SK-N-SH (cell line): ENCODE measurements around the gene MDK. TPM values are rescaled to one million over a fixed set of nuclear protein-coding genes. Genes with fewer than 3 reads are reported as not detected.

Experiments used
- CTCF ChIA-PET: fragments of 300-600, 350-600 bp; formaldehyde crosslinking; extraction: SDS; loops from one replicate; lab custom pipeline; 2021; lab: Yijun Ruan, JAX
- POLR2A ChIA-PET: fragments of 350-600 bp; sonication (Branson Sonifier 250); formaldehyde crosslinking; extraction: SDS; loops from one replicate; lab custom pipeline; 2020; ENCODE audit warnings: antibody characterized with exemption, inconsistent platforms; lab: Yijun Ruan, JAX
- DNase-seq: peaks from one replicate; pipeline ENCODE4 v3.0.0; 2012
- H2AFZ ChIP-seq: fragments of 200-600 bp; sonication (generic); 2 replicates; pipeline ENCODE4 v1.8.1; 2016; ENCODE audit warnings: antibody characterized with exemption, mild to moderate bottlenecking, low read depth
- H3F3A ChIP-seq: fragments of 200-600 bp; sonication (generic); replicated peaks from 2 replicates; pipeline ENCODE3; 2016; ENCODE audit warnings: antibody characterized with exemption, mild to moderate bottlenecking; ENCODE audit not compliant: insufficient read depth
- H3K27ac ChIP-seq, 2 experiments: fragments of 200-500 bp in 1 of 2; fragments of 200-600 bp in 1 of 2; sonication (Bioruptor generic) in 1 of 2; sonication (generic), shearing (Covaris generic) in 1 of 2; 2 replicates each; pipeline versions ENCODE4 v1.5.1 to v1.6.1; 2014 to 2016; ENCODE audit warnings: low read depth in 2 of 2, inconsistent platforms in 1 of 2, low read length in 1 of 2, mild to moderate bottlenecking in 1 of 2, mixed read lengths in 1 of 2
- H3K27me3 ChIP-seq: fragments of 200-600 bp; sonication (generic), shearing (Covaris generic); 2 replicates; pipeline ENCODE4 v1.6.1; 2016; ENCODE audit warnings: mixed run types; ENCODE audit not compliant: insufficient read depth
- H3K36me3 ChIP-seq, 2 experiments: fragments of 200-500 bp in 1 of 2; fragments of 200-600 bp in 1 of 2; sonication (Bioruptor generic) in 1 of 2; sonication (generic) in 1 of 2; replicated peaks in 1 of 2; 2 replicates each; pipeline versions ENCODE3 to v1.5.1; 2014 to 2016; ENCODE audit warnings: low read length in 1 of 2, mild to moderate bottlenecking in 1 of 2; ENCODE audit not compliant: insufficient read depth in 2 of 2, control insufficient read depth in 1 of 2
- H3K4me1 ChIP-seq, 2 experiments: fragments of 200-500 bp in 1 of 2; fragments of 200-600 bp in 1 of 2; sonication (Bioruptor generic) in 1 of 2; sonication (generic), shearing (Covaris generic) in 1 of 2; 2 replicates each; pipeline versions ENCODE4 v1.5.1 to v1.6.1; 2014 to 2016; ENCODE audit warnings: low read depth in 1 of 2, low read length in 1 of 2, mixed run types in 1 of 2; ENCODE audit not compliant: insufficient read depth in 2 of 2, control insufficient read depth in 1 of 2
- H3K4me2 ChIP-seq: fragments of 200-600 bp; sonication (generic), shearing (Covaris generic); 2 replicates; pipeline ENCODE4 v1.6.1; 2017; ENCODE audit warnings: mixed run types
- H3K4me3 ChIP-seq, 2 experiments: fragments of 200-500 bp in 1 of 2; fragments of 200-600 bp in 1 of 2; sonication (Bioruptor generic) in 1 of 2; sonication (generic), shearing (Covaris generic) in 1 of 2; 2 replicates each; pipeline versions ENCODE4 v1.5.1 to v1.8.1; 2014 to 2016; ENCODE audit warnings: low read depth in 2 of 2, inconsistent platforms in 1 of 2, low read length in 1 of 2, mild to moderate bottlenecking in 1 of 2, mixed read lengths in 1 of 2, moderate library complexity in 1 of 2
- H3K79me2 ChIP-seq: fragments of 200-600 bp; sonication (generic); 2 replicates; pipeline ENCODE4 v1.8.1; 2017; ENCODE audit warnings: mild to moderate bottlenecking; ENCODE audit not compliant: insufficient read depth
- H3K9ac ChIP-seq: fragments of 200-600 bp; sonication (generic); 2 replicates; pipeline ENCODE4 v1.6.1; 2017; ENCODE audit warnings: mixed run types
- H3K9me2 ChIP-seq: fragments of 200-600 bp; sonication (generic); 2 replicates; pipeline ENCODE4 v1.6.1; 2017; ENCODE audit warnings: mixed run types
- H3K9me3 ChIP-seq: fragments of 200-600 bp; sonication (generic); 2 replicates; pipeline ENCODE4 v1.6.1; 2017; ENCODE audit warnings: mixed run types, mild to moderate bottlenecking, moderate library complexity
- H4K20me1 ChIP-seq: fragments of 200-600 bp; sonication (generic); 2 replicates; pipeline ENCODE4 v1.6.1; 2017; ENCODE audit warnings: mild to moderate bottlenecking, mixed run types; ENCODE audit not compliant: insufficient read depth
- EP300 ChIP-seq, 2 experiments: IDR thresholded peaks; 2 replicates each; pipeline versions ENCODE4 v1.4.0 to v1.6.1; 2012; ENCODE audit warnings: borderline replicate concordance in 1 of 2, low read depth in 1 of 2, low read length in 1 of 2
- EZH2phosphoT487 ChIP-seq: fragments of 200-600 bp; sonication (generic); IDR thresholded peaks from 2 replicates; pipeline ENCODE4 v1.6.1; 2017; ENCODE audit warnings: low read depth, mixed run types, mild to moderate bottlenecking, antibody characterized with exemption, moderate library complexity, borderline replicate concordance
- FOXM1 ChIP-seq: IDR thresholded peaks from 2 replicates; pipeline ENCODE4 v1.4.0; 2012; ENCODE audit warnings: low read depth, mild to moderate bottlenecking
- GATA2 ChIP-seq: sonication (generic); formaldehyde crosslinking; IDR thresholded peaks from 2 replicates; pipeline ENCODE4 v1.5.0; 2020; ENCODE audit warnings: mild to moderate bottlenecking, missing genetic modification reagents
- JUND ChIP-seq: IDR thresholded peaks from 2 replicates; pipeline ENCODE4 v1.4.0; 2012
- MXI1 ChIP-seq: IDR thresholded peaks from 2 replicates; pipeline ENCODE4 v1.6.1; 2012; ENCODE audit warnings: mild to moderate bottlenecking, low read depth, low read length, improper control_type of control experiment
- NFIC ChIP-seq: IDR thresholded peaks from 2 replicates; pipeline ENCODE4 v1.4.0; 2012; ENCODE audit warnings: borderline replicate concordance
- RAD21 ChIP-seq: IDR thresholded peaks from 2 replicates; pipeline ENCODE4 v1.6.1; 2012; ENCODE audit warnings: mild to moderate bottlenecking, low read length
- RCOR1 ChIP-seq: fragments of 150-350 bp; IDR thresholded peaks from 2 replicates; pipeline ENCODE4 v1.6.1; 2017; ENCODE audit warnings: antibody characterized with exemption, low read length
- RFX5 ChIP-seq: IDR thresholded peaks from 2 replicates; pipeline ENCODE4 v1.6.1; 2012; ENCODE audit warnings: mild to moderate bottlenecking, improper control_type of control experiment, low read length
- RXRA ChIP-seq: IDR thresholded peaks from 2 replicates; pipeline ENCODE4 v1.4.0; 2012; ENCODE audit warnings: low read depth, mild to moderate bottlenecking, borderline replicate concordance
- SIN3A ChIP-seq: IDR thresholded peaks from 2 replicates; pipeline ENCODE4 v1.6.1; 2012; ENCODE audit warnings: low read depth, mild to moderate bottlenecking, low read length, moderate library complexity, borderline replicate concordance
- TCF12 ChIP-seq: IDR thresholded peaks from 2 replicates; pipeline ENCODE4 v1.4.0; 2012
- YY1 ChIP-seq: IDR thresholded peaks from 2 replicates; pipeline ENCODE4 v1.4.0; 2012; ENCODE audit warnings: low read depth, mild to moderate bottlenecking
- WGBS: methylation state at CpG from one replicate; pipeline ENCODE4 v1.1.6; 2017; ENCODE audit warnings: low lambda C conversion rate; 5-methylcytosine and 5-hydroxymethylcytosine counted together
- polyA plus RNA-seq, 3 experiments: library from polyadenylated mRNA; depleted of rRNA; stranded (reverse); fragments of >200 nt; gene quantifications; 2 replicates each; pipeline ENCODE4 v1.2.3, GENCODE V29; 2012
- TF ChIP-seq, protein P1 (sequence below): IDR thresholded peaks from 2 replicates; pipeline ENCODE4 v1.4.0; 2012; ENCODE audit warnings: low read depth, borderline replicate concordance
- TF ChIP-seq, protein P2 (sequence below): fragments of 150-350 bp; IDR thresholded peaks from 2 replicates; pipeline ENCODE4 v1.6.1; 2016; ENCODE audit warnings: mild to moderate bottlenecking, low read depth, low read length
- TF ChIP-seq, protein P3 (sequence below): fragments of 200-600 bp; sonication (generic); IDR thresholded peaks from 2 replicates; pipeline ENCODE4 v1.6.1; 2017; ENCODE audit warnings: antibody characterized with exemption, mild to moderate bottlenecking, moderate library complexity
- TF ChIP-seq, protein P4 (sequence below): fragments of 150-350 bp; IDR thresholded peaks from 2 replicates; pipeline ENCODE4 v1.6.1; 2017; ENCODE audit warnings: antibody characterized with exemption, low read length, low read depth, borderline replicate concordance
- TF ChIP-seq, protein P5 (sequence below): IDR thresholded peaks from 2 replicates; pipeline ENCODE4 v1.4.0; 2012; ENCODE audit warnings: low read depth, borderline replicate concordance

Gene MDK
- polyA plus RNA-seq, 1 of the 3 experiments (the other 2 are of a cell fraction) = 2,395 TPM

DNA sequence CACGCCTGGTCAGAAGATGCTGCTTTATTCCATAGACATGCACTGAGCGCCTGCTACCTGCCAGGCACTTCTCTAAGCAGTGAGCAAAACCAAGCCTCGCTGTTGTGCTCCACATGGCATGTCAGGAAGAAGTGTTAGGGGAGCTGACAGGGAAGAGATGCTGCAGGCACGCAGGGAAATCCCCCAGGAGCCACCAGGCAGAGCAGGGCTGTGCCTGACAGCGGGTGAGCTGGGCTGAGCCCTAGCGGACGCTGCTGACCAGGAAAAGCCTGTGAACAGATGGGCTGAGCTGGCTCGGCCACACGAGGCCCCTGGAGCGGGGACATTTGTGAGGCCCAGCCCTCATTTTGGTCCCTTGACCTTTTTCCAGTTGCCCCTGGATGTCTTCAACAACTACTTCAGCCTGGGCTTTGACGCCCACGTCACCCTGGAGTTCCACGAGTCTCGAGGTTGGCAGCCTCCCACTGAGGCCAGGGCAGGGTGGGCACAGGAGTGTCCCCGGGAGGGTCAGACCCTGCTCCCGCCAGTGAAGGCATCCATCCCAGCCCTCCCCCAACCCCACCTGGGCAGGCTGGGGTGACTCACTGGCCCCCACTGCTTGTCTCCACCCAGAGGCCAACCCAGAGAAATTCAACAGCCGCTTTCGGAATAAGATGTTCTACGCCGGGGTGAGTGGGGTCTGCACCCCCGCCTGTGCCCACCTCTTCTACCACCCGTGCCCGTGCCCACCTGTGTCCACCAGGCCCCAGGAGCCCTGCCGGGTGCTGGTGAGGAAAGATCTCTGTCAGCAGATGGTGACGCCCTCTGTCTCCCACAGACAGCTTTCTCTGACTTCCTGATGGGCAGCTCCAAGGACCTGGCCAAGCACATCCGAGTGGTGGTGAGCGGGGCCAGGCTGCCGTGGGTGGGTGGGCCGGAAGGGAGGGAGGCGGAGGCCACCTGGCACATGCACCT lies 7.4 kb upstream of the MDK start:
- Histone ChIP-seq H3F3A (peaks cover 5% of the 10 kb centered on the region), H4K20me1 (no peaks in the 10 kb centered on the region), H3K27ac (no peak overlapping the region), H3K4me3 (no peak overlapping the region), H3K79me2 (no peaks in the 10 kb centered on the region), H3K4me1 (peaks cover 0 to 4% of the 10 kb centered on the region in 2 experiments; a peak in 1 of 4 replicates), H3K9me2 (no peaks in the 10 kb centered on the region), H3K27me3 (no peaks in the 10 kb centered on the region), H3K9me3 (no peaks in the 10 kb centered on the region), H2AFZ (no peak overlapping the region), H3K36me3 (peaks cover 5 to 23% of the 10 kb centered on the region in 2 experiments), H3K4me2 (no peak overlapping the region), H3K9ac (no peak overlapping the region)
- TF ChIP-seq EP300 (IDR thresholded peaks at IDR 0.05; ENCODE audit: borderline replicate concordance in 1 of 2, low read depth in 1 of 2, low read length in 1 of 2) = no peak
- ChIA-PET CTCF (interaction anchor here (1.0 kb wide), 1 partner anchor 18 kb away, joined by 3 read pairs; no protein-coding TSS in a partner anchor), POLR2A (no interaction called here)
- no peak for DNase-seq
- WGBS = 90% methylated on average over 23 of the region's 30 CpGs

DNA sequence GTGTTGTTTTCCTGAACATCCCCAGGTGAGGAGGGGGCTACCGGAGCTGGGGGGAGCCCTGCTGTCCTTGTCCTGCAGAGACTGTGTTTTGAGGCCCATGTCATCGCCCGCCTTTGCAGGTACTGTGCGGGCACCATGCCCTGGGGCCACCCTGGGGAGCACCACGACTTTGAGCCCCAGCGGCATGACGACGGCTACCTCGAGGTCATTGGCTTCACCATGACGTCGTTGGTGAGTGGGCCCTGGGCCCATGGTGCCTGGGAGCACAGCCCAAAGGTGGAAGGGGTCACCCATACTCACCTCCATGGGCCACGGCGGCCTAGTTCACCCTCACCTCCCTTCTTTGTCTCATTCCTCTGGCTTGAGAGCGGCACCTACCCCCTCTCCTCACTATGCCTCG lies 6.7 kb upstream of the MDK start:
- no peak for TF ChIP-seq EP300 (IDR thresholded peaks at IDR 0.05; ENCODE audit: borderline replicate concordance in 1 of 2, low read depth in 1 of 2, low read length in 1 of 2)
- no peak for TF ChIP-seq RCOR1
- TF ChIP-seq FOXM1 = no peak
- TF ChIP-seq RFX5 = no peak
- TF ChIP-seq, protein P1, sequence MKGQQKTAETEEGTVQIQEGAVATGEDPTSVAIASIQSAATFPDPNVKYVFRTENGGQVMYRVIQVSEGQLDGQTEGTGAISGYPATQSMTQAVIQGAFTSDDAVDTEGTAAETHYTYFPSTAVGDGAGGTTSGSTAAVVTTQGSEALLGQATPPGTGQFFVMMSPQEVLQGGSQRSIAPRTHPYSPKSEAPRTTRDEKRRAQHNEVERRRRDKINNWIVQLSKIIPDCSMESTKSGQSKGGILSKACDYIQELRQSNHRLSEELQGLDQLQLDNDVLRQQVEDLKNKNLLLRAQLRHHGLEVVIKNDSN = no peak
- TF ChIP-seq EZH2phosphoT487 = no peak
- TF ChIP-seq TCF12 = no peak
- TF ChIP-seq, protein P2, sequence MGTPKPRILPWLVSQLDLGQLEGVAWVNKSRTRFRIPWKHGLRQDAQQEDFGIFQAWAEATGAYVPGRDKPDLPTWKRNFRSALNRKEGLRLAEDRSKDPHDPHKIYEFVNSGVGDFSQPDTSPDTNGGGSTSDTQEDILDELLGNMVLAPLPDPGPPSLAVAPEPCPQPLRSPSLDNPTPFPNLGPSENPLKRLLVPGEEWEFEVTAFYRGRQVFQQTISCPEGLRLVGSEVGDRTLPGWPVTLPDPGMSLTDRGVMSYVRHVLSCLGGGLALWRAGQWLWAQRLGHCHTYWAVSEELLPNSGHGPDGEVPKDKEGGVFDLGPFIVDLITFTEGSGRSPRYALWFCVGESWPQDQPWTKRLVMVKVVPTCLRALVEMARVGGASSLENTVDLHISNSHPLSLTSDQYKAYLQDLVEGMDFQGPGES = no peak
- no peak for TF ChIP-seq MXI1
- no peak for TF ChIP-seq RAD21
- TF ChIP-seq YY1 = no peak
- no peak for TF ChIP-seq NFIC
- no peak for TF ChIP-seq SIN3A
- no peak for TF ChIP-seq JUND
- TF ChIP-seq GATA2 (CRISPR knock-in tag) = no peak
- TF ChIP-seq RXRA = no peak
- TF ChIP-seq, protein P3, sequence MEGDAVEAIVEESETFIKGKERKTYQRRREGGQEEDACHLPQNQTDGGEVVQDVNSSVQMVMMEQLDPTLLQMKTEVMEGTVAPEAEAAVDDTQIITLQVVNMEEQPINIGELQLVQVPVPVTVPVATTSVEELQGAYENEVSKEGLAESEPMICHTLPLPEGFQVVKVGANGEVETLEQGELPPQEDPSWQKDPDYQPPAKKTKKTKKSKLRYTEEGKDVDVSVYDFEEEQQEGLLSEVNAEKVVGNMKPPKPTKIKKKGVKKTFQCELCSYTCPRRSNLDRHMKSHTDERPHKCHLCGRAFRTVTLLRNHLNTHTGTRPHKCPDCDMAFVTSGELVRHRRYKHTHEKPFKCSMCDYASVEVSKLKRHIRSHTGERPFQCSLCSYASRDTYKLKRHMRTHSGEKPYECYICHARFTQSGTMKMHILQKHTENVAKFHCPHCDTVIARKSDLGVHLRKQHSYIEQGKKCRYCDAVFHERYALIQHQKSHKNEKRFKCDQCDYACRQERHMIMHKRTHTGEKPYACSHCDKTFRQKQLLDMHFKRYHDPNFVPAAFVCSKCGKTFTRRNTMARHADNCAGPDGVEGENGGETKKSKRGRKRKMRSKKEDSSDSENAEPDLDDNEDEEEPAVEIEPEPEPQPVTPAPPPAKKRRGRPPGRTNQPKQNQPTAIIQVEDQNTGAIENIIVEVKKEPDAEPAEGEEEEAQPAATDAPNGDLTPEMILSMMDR = no peak
- TF ChIP-seq, protein P4, sequence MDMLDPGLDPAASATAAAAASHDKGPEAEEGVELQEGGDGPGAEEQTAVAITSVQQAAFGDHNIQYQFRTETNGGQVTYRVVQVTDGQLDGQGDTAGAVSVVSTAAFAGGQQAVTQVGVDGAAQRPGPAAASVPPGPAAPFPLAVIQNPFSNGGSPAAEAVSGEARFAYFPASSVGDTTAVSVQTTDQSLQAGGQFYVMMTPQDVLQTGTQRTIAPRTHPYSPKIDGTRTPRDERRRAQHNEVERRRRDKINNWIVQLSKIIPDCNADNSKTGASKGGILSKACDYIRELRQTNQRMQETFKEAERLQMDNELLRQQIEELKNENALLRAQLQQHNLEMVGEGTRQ = no peak
- TF ChIP-seq, protein P5, sequence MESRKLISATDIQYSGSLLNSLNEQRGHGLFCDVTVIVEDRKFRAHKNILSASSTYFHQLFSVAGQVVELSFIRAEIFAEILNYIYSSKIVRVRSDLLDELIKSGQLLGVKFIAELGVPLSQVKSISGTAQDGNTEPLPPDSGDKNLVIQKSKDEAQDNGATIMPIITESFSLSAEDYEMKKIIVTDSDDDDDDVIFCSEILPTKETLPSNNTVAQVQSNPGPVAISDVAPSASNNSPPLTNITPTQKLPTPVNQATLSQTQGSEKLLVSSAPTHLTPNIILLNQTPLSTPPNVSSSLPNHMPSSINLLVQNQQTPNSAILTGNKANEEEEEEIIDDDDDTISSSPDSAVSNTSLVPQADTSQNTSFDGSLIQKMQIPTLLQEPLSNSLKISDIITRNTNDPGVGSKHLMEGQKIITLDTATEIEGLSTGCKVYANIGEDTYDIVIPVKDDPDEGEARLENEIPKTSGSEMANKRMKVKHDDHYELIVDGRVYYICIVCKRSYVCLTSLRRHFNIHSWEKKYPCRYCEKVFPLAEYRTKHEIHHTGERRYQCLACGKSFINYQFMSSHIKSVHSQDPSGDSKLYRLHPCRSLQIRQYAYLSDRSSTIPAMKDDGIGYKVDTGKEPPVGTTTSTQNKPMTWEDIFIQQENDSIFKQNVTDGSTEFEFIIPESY = no peak
- CTCF ChIA-PET = interaction anchor here (1.0 kb wide), 1 partner anchor 17 kb away, joined by 3 read pairs; no protein-coding TSS in a partner anchor
- no peak for DNase-seq
- POLR2A ChIA-PET = no interaction called here
- Histone ChIP-seq H3K4me2 (no peak overlapping the region), H3K9ac (no peak overlapping the region), H2AFZ (no peak overlapping the region), H3K27me3 (no peaks in the 10 kb centered on the region), H3K9me2 (no peaks in the 10 kb centered on the region), H3K4me1 (peaks cover 0 to 8% of the 10 kb centered on the region in 2 experiments; a peak in 1 of 4 replicates), H3K79me2 (no peaks in the 10 kb centered on the region), H3K36me3 (peaks cover 5 to 23% of the 10 kb centered on the region in 2 experiments), H3K4me3 (no peak overlapping the region), H3F3A (peaks cover 3% of the 10 kb centered on the region), H4K20me1 (no peaks in the 10 kb centered on the region), H3K27ac (no peak overlapping the region), H3K9me3 (no peaks in the 10 kb centered on the region)
- 96% methylated on average over 14 of the region's 15 CpGs for WGBS
